Hepatic stellate cell (primary cell): ENCODE data around the gene GTPBP1.

Experiments
- DNase-seq: peaks from one replicate; pipeline ENCODE4 v3.0.0; 2011; ENCODE audit warnings: low spot score

The GTPBP1 gene

GRCh38 chr22:38741576-38741975, 35.8 kb downstream of the GTPBP1 start:
- no peak for DNase-seq

- no peak for DNase-seq
These were observed 36.6 kb downstream of the GTPBP1 start for GRCh38 chr22:38742176-38742942.

GRCh38 chr22:38744981-38745380, 39.2 kb downstream of the GTPBP1 start:
- no peak for DNase-seq

GRCh38 chr22:38745676-38746460, 40.1 kb downstream of the GTPBP1 start:
- no peak for DNase-seq

- DNase-seq = no peak
These were observed 42.9 kb downstream of the GTPBP1 start for GRCh38 chr22:38748487-38749136.

- no peak for DNase-seq
These were observed 44.4 kb downstream of the GTPBP1 start for GRCh38 chr22:38750104-38750503.

GRCh38 chr22:38750638-38751037, 44.9 kb downstream of the GTPBP1 start:
- no peak for DNase-seq

- DNase-seq = no peak
These were observed 45.3 kb downstream of the GTPBP1 start for GRCh38 chr22:38751066-38751421.

GRCh38 chr22:38751422-38752346, 45.9 kb downstream of the GTPBP1 start:
- no peak for DNase-seq

- peak; percentile 34 for DNase-seq
These were observed 48.4 kb downstream of the GTPBP1 start for GRCh38 chr22:38753948-38754750.

- peak; percentile 60 for DNase-seq
These were observed 49.0 kb downstream of the GTPBP1 start for GRCh38 chr22:38754751-38755154.

- peak; percentile 92 for DNase-seq
These were observed 49.6 kb downstream of the GTPBP1 start for GRCh38 chr22:38755155-38755910.

GRCh38 chr22:38755911-38756532, 50.3 kb downstream of the GTPBP1 start, which contains the start of gene SUN2:
Gene SUN2, minus strand, starts transcription at chr22:38755998. Its CDS starts 3,370 bp downstream, at chr22:38752628.
- peak; percentile 99 for DNase-seq

- no peak for DNase-seq
These were observed 51.1 kb downstream of the GTPBP1 start for GRCh38 chr22:38756711-38757463.

- DNase-seq = no peak
These were observed 51.7 kb downstream of the GTPBP1 start for GRCh38 chr22:38757464-38757757.

GRCh38 chr22:38758276-38758945, 52.7 kb downstream of the GTPBP1 start:
- no peak for DNase-seq

- no peak for DNase-seq
These were observed 53.3 kb downstream of the GTPBP1 start for GRCh38 chr22:38759005-38759404.

- peak; percentile 78 for DNase-seq
These were observed 54.9 kb downstream of the GTPBP1 start for GRCh38 chr22:38760477-38761201.
